ENCODE results near the gene SLC66A1. TPM values are rescaled to one million over a fixed set of nuclear protein-coding genes. Genes with fewer than 3 reads are reported as not detected.

Gene SLC66A1
- total RNA-seq, 2 donors from 2014 or later: 24.4 to 49.6 TPM

DNA sequence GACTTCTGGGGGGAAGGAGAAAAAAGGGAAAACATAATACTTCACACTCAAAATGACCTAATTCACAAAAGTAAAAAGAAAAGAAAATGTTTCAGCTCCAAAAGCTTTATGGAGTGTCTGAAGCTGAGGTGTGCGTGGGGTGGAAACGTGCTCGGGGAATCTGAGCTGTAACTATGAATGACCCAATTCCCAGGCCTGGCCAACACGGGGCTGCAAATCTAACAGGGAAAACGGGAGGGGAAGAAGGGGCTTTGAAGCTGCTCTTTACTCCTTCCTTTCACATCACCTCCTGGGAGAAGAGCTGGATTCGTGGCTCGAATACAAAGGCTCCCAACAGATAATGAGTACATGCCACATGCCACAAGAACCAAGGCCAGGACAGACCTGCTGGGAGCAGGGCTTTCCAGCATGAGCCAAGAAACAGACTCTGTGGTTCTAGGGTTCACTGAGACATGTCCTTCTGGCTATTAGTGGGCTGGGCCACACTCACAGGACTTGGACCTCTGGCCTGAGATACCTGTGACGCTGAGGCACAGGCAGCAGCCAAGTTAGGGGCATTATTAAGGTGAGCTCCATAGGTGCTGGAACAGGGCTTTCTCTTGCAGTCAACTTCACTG, 51.5 kb downstream of the SLC66A1 start:
- Histone ChIP-seq H3K27me3 (replicated peaks; ENCODE audit: insufficient read depth) (no peaks in the 10 kb centered on the region), H3K4me1 (replicated peaks) (peaks cover 37% of the 10 kb centered on the region), H3K36me3 (no peaks in the 10 kb centered on the region), H3K4me3 (no peak overlapping the region), H3K9me3 (no peaks in the 10 kb centered on the region), H3K27ac (peak overlapping the region; percentile 70 to 72)
- WGBS: 42% methylated on average over 8 of the region's 8 CpGs
- no peak for TF ChIP-seq POLR2AphosphoS5 (IDR thresholded peaks at IDR 0.05)
- TF ChIP-seq, protein P1, sequence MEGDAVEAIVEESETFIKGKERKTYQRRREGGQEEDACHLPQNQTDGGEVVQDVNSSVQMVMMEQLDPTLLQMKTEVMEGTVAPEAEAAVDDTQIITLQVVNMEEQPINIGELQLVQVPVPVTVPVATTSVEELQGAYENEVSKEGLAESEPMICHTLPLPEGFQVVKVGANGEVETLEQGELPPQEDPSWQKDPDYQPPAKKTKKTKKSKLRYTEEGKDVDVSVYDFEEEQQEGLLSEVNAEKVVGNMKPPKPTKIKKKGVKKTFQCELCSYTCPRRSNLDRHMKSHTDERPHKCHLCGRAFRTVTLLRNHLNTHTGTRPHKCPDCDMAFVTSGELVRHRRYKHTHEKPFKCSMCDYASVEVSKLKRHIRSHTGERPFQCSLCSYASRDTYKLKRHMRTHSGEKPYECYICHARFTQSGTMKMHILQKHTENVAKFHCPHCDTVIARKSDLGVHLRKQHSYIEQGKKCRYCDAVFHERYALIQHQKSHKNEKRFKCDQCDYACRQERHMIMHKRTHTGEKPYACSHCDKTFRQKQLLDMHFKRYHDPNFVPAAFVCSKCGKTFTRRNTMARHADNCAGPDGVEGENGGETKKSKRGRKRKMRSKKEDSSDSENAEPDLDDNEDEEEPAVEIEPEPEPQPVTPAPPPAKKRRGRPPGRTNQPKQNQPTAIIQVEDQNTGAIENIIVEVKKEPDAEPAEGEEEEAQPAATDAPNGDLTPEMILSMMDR (IDR thresholded peaks at IDR 0.05): no peak
- TF ChIP-seq POLR2A (IDR thresholded peaks at IDR 0.05): no peak
- intact Hi-C loops (cut with DNase I): no loop called here
- DNase-seq (ENCODE audit: low spot score): no peak

DNA sequence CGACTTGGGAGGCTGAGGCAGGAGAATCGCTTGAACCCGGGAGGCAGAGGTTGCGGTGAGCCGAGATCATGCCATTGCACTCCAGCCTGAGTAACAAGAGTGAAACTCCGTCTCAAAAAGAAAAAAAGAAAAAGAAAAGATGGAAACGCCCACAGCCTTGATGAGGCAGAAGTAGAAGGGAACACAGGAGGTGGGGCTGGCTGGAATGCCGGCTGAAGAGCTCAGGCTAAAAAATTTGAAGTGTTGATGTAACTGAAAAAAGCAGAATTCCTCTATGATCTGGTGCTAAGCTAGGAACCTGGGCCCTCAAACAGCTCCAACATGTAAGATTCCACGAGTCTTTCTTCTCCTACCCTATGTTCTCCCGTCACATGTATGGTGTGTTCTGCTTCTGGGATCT, 53.6 kb downstream of the SLC66A1 start:
- Histone ChIP-seq H3K27me3 (replicated peaks; ENCODE audit: insufficient read depth) (no peaks in the 10 kb centered on the region), H3K9me3 (no peaks in the 10 kb centered on the region), H3K27ac (peak overlapping the region; percentile 63 to 65), H3K36me3 (no peaks in the 10 kb centered on the region), H3K4me1 (replicated peaks) (peaks cover 28% of the 10 kb centered on the region), H3K4me3 (no peak overlapping the region)
- TF ChIP-seq POLR2AphosphoS5 (IDR thresholded peaks at IDR 0.05) (no peak), POLR2A (IDR thresholded peaks at IDR 0.05) (no peak)
- TF ChIP-seq, protein P1 (IDR thresholded peaks at IDR 0.05): no peak
- intact Hi-C loops (cut with DNase I): no loop called here
- no peak for DNase-seq (ENCODE audit: low spot score)
- WGBS: 59% methylated on average over 10 of the region's 10 CpGs

DNA sequence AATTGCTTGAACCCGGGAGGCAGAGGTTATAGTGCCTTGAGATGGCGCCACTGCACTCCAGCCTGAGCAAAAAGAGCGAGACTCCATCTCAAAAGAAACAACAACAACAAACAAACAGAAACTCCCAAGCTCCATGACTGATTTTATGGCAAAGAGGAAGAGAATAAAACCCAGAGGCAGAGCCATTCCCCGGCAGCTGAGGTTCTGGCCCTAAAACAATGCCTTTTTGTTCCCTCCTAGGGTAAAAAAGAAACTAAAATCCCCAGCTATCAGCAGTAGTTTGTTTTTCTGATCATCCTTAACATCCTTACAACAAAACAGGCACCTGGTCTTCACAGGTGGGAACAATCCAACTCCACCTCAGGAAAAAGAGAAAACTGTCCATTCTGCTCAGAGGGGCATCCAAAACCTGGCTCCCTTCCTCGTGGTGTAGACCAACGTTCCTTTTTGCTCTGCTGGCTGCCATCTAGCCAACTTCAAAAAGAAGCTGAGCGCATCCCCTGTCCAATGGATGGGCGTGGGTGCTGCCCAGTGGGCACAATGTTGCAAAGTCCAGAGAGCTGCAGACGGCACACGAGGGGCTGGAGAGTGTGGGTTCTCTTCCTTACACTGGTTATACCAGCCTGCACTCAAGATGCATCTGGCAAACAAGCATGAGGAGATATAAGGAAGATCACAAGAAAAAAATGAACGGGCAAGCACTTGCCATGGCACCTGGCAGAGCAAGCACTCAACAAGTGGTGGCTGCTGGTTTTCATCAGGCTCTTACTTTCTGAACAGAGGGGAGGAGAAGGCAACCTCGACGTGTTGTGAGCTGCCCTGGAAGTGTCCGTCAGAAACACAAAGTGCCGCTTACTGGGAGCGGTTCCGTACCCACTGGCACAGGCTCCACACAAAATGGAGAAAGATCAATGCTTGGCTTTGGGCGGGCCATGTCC, 54.7 kb downstream of the SLC66A1 start:
- Histone ChIP-seq H3K9me3 (no peaks in the 10 kb centered on the region), H3K4me1 (replicated peaks) (peaks cover 20% of the 10 kb centered on the region), H3K27ac (peak overlapping the region; percentile 63 to 65), H3K4me3 (no peak overlapping the region), H3K36me3 (no peaks in the 10 kb centered on the region), H3K27me3 (replicated peaks; ENCODE audit: insufficient read depth) (no peaks in the 10 kb centered on the region)
- no peak for DNase-seq (ENCODE audit: low spot score)
- WGBS: 49% methylated on average over 18 of the region's 18 CpGs
- TF ChIP-seq POLR2A (IDR thresholded peaks at IDR 0.05) (no peak), POLR2AphosphoS5 (IDR thresholded peaks at IDR 0.05) (no peak)
- TF ChIP-seq, protein P1 (IDR thresholded peaks at IDR 0.05): no peak
- intact Hi-C loops (cut with DNase I): no loop called here

DNA sequence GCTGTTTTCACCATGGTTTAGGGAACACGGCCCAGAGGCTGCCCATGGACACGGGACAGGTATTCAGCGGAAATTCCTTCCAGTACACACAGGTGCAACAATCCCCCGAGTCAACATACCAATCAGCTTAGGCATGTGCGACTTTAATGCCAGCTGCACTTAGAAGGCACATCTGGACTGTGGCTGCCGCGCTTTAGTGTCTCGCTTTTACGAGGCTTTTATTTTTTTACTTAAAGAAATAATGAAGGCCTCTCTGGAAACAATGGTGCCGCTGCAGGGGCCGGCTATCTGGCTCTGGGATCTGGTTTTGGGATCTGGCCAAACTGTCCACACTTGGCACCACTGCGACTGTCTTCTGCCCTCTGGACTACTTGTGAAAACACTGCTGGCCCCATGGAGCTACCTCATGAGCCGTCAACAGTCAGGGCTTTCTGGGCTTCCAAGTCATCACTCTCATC, 55.5 kb downstream of the SLC66A1 start:
- DNase-seq (ENCODE audit: low spot score): peak; percentile 60
- Histone ChIP-seq H3K36me3 (no peaks in the 10 kb centered on the region), H3K27ac (peak overlapping the region; percentile 63 to 65), H3K4me3 (no peak overlapping the region), H3K4me1 (replicated peaks) (peaks cover 13% of the 10 kb centered on the region), H3K27me3 (replicated peaks; ENCODE audit: insufficient read depth) (no peaks in the 10 kb centered on the region), H3K9me3 (no peaks in the 10 kb centered on the region)
- TF ChIP-seq, protein P1 (IDR thresholded peaks at IDR 0.05): no peak
- TF ChIP-seq POLR2A (IDR thresholded peaks at IDR 0.05): no peak
- TF ChIP-seq POLR2AphosphoS5 (IDR thresholded peaks at IDR 0.05): peak; percentile 43
- intact Hi-C loops (cut with DNase I): no loop called here
- 20% methylated on average over 13 of the region's 13 CpGs for WGBS

All from prostate gland (tissue), 2 donors.